PC-3 (cell line): ENCODE data around the gene ILF3.

Experiments used
- EZH2 ChIP-seq: fragments of 300-600 bp; sonication (generic); IDR thresholded peaks from one replicate; pipeline ENCODE4 v1.6.1; 2017; ENCODE audit warnings: antibody characterized with exemption, mild to moderate bottlenecking, low read length; ENCODE audit not compliant: unreplicated experiment
- TF ChIP-seq, protein P1 (sequence below): fragments of 300-600 bp; sonication (generic); conservative IDR thresholded peaks from 2 replicates; pipeline ENCODE4 v1.5.1; 2017; ENCODE audit warnings: antibody characterized with exemption, low read depth, mild to moderate bottlenecking, low read length

DNA sequence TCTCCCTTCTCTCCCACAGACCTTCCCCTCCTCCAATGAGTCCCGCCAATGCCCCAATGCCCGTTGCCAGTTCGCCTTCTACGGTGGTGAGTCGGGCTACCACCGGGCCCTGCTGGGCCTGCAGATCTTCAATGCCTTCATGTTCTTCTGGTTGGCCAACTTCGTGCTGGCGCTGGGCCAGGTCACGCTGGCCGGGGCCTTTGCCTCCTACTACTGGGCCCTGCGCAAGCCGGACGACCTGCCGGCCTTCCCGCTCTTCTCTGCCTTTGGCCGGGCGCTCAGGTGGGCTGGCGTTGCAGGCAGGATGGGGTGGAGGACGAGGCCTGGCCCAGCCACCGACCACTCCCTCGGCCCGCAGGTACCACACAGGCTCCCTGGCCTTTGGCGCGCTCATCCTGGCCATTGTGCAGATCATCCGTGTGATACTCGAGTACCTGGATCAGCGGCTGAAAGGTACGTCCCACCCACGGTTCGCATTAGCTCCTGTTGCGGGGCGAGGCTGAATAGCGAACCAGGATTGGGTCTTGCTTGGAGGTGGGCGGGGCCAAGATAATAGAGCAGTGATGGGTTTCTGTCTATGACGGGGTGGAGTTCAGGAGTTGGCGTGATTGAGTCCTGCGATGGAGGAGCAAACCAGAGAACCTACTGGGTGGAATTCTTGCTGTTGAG lies 17.7 kb upstream of the ILF3 start:
- TF ChIP-seq, protein P1, sequence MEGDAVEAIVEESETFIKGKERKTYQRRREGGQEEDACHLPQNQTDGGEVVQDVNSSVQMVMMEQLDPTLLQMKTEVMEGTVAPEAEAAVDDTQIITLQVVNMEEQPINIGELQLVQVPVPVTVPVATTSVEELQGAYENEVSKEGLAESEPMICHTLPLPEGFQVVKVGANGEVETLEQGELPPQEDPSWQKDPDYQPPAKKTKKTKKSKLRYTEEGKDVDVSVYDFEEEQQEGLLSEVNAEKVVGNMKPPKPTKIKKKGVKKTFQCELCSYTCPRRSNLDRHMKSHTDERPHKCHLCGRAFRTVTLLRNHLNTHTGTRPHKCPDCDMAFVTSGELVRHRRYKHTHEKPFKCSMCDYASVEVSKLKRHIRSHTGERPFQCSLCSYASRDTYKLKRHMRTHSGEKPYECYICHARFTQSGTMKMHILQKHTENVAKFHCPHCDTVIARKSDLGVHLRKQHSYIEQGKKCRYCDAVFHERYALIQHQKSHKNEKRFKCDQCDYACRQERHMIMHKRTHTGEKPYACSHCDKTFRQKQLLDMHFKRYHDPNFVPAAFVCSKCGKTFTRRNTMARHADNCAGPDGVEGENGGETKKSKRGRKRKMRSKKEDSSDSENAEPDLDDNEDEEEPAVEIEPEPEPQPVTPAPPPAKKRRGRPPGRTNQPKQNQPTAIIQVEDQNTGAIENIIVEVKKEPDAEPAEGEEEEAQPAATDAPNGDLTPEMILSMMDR = no peak
- TF ChIP-seq EZH2 = no peak
